ENCODE data around the gene TRIP11. TPM values are rescaled to one million over a fixed set of nuclear protein-coding genes. Genes with fewer than 3 reads are reported as not detected.
"Not testable (repeated sequence)": the region's sequence is repeated elsewhere in the genome, so short reads cannot be mapped to it uniquely, and the experiment has no call there.

Gene TRIP11
- 49.7 TPM for total RNA-seq
- long read RNA-seq, full-length matches to known transcripts, result 6 of 23 reads
- long read RNA-seq, partial matches to known transcripts, result 8 of 23 reads
- long read RNA-seq, other reads (novel, unspliced or antisense), result 9 of 23 reads

DNA sequence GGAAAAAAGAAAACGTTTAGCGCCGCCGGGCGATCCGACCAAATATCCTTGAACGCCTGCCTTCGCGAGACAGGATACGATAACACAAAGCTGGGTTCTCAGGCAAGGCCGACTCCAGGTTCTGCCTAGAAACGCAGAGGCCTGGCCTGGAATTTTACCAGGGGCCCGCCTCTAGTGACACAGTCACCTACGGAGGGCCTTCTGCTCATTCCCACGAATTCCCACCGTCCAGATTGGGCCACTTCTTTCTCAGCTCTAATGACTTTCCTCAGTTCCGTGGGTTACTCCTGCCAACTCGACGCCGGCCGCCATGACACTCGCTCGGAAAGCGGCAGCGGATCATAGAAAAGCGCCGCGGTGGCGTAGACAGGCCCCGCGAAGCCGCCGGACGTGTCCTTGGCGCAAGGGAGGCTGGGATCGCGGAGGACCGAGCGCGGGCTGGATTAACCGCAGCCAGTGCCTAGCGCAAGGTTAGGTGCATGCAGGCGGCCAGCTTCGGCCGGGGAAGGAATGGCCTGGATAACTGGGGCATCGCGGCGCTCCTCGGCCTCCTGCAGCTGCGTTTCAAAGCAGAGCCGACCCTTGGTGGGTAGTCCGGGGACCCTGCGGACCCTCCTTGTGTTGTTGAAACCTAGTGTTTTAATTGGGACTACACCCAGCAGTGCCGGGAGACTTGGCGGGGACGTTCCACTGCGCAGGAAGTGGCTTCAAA, at the start of gene TRIP11:
Gene TRIP11, minus strand, starts transcription at position 341 of the 712 bp plus-strand sequence. CDS start 374 bp downstream, outside the sequence.
- peak; percentile 94 for DNase-seq
- Histone ChIP-seq H3K4me3 (peak within 1 kb of the TSS; percentile 82), H3K27ac (replicated peaks) (peak within 1 kb of the TSS; percentile 99), H3K9me3 (replicated peaks) (no peaks in the 10 kb centered on the region), H3K36me3 (peaks cover 10% of the 10 kb centered on the region), H3K4me1 (peaks cover 66% of the 10 kb centered on the region), H3K27me3 (ENCODE audit: low read depth) (no peaks in the 10 kb centered on the region)
- TF ChIP-seq, protein P1, sequence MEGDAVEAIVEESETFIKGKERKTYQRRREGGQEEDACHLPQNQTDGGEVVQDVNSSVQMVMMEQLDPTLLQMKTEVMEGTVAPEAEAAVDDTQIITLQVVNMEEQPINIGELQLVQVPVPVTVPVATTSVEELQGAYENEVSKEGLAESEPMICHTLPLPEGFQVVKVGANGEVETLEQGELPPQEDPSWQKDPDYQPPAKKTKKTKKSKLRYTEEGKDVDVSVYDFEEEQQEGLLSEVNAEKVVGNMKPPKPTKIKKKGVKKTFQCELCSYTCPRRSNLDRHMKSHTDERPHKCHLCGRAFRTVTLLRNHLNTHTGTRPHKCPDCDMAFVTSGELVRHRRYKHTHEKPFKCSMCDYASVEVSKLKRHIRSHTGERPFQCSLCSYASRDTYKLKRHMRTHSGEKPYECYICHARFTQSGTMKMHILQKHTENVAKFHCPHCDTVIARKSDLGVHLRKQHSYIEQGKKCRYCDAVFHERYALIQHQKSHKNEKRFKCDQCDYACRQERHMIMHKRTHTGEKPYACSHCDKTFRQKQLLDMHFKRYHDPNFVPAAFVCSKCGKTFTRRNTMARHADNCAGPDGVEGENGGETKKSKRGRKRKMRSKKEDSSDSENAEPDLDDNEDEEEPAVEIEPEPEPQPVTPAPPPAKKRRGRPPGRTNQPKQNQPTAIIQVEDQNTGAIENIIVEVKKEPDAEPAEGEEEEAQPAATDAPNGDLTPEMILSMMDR (IDR thresholded peaks at IDR 0.05; ENCODE audit: borderline replicate concordance), result no peak
- intact Hi-C loops (cut with micrococcal nuclease), result no loop called here

DNA sequence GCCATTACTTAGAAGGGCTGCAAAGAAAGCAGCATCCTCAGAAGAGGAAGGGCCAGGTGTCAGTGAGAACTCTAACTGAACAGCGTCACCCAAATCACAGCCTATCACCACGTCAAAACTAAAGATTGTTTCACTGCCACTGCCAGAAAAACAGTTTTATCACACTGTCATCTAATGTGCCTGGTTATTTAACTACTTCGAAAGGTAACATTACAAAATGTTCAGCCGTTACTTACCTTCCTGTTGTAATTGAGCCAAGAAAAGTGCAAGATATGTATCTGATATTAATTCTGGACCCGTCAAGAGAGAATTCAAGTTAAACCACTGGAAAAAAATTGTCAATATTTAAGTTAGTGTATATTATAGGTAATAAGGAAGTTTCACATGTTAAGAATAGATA, 48.6 kb upstream of the TRIP11 start:
- no peaks in the 10 kb centered on the region for H3K4me1 ChIP-seq
- intact Hi-C loops (cut with micrococcal nuclease), result no loop called here
- TF ChIP-seq, protein P1 (IDR thresholded peaks at IDR 0.05; ENCODE audit: borderline replicate concordance), result no peak
- DNase-seq, result no peak
- H3K27ac ChIP-seq (replicated peaks), result no peak overlapping the region
- no peaks in the 10 kb centered on the region for H3K9me3 ChIP-seq (replicated peaks)
- peaks cover 86% of the 10 kb centered on the region for H3K36me3 ChIP-seq
- no peaks in the 10 kb centered on the region for H3K27me3 ChIP-seq (ENCODE audit: low read depth)
- no peak overlapping the region for H3K4me3 ChIP-seq

DNA sequence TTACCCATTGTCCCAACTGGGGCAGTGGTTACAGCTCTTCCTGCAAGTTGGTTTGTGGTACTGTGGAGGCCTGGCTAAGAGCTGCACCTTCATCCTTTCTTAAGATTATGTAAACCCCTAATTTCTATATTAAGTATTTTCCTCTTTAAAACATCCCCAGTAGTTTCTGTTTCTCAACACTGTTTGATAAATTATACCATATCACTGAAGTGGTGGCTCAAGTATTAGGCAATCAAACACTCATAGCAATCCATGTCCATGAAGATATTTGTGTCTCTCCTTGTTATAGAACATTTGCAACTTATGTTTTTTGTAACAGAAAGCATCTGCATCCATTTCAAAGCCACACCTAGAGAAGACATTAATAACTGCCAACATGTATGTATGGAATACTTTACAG, 34.7 kb upstream of the TRIP11 start:
- H3K9me3 ChIP-seq (replicated peaks), result no peaks in the 10 kb centered on the region
- DNase-seq, result no peak
- no peaks in the 10 kb centered on the region for H3K27me3 ChIP-seq (ENCODE audit: low read depth)
- TF ChIP-seq, protein P1 (IDR thresholded peaks at IDR 0.05; ENCODE audit: borderline replicate concordance), result no peak
- no peak overlapping the region for H3K27ac ChIP-seq (replicated peaks)
- intact Hi-C loops (cut with micrococcal nuclease), result no loop called here
- H3K4me1 ChIP-seq, result no peaks in the 10 kb centered on the region
- H3K36me3 ChIP-seq, result peaks cover 86% of the 10 kb centered on the region
- H3K4me3 ChIP-seq, result no peak overlapping the region

DNA sequence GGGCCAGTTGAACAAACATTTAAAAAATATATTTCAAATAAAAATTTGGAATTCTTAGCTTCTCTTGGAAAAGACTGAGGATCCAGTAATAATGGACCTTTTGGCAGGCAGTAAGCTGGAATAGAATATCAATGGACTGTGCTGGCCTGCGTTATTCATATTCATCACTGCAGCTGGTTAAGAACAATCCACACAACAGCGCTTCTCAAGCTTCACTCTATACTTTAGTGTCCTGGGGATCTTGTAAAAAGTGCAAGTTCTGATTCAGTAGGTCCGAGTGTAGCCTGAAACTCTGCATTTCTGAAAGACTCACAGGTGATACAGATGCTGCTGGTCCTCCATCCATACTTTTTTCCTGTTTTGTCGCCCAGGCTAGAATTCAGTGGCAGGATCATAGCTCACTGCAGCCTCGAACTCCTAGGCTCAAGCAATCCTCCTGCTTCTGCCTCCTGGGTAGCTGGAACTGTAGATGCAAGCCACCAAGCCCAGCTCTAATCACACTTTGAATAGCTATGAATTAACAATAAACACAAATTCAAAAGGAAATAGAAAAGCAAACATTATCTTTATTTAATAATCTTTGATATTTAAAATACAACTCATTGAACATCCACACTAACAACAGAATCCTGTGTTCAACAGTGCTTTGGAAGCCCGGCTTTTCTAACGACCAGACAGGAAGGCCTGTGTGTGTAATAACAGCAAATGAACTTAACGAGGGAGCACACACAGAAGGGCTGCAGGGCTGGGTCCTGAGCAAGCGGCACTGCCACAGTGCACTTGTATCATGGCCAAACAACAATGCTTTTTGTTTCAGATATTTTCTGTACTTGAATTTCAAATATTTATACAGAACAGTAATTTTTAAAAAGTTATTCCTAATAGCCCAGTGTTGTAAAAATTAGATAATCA, 18.4 kb upstream of the TRIP11 start:
- no peak for DNase-seq
- Histone ChIP-seq H3K9me3 (replicated peaks) (no peaks in the 10 kb centered on the region), H3K4me3 (no peak overlapping the region), H3K36me3 (peaks cover 7% of the 10 kb centered on the region), H3K27ac (replicated peaks) (no peak overlapping the region), H3K4me1 (no peaks in the 10 kb centered on the region), H3K27me3 (ENCODE audit: low read depth) (no peaks in the 10 kb centered on the region)
- intact Hi-C loops (cut with micrococcal nuclease), result no loop called here
- TF ChIP-seq, protein P1 (IDR thresholded peaks at IDR 0.05; ENCODE audit: borderline replicate concordance), result no peak

DNA sequence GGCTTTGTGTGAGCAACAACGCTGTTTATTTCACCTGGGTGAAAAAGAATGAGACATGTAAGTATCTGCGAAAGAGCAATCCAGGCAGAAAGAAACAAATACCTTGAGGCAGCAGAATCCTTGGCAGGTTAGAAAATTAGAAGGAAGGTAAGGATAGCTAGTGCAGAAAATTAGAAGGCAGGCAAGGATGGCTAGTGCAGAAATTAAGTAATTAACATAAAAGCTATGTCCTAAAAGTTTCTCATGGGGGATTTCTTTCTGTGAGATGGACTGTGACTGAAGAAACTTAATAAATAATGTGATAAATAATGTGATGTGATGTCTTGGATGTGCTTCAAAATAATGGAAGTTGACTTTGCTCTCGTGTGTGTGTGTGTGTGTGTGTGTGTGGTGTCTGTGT, 9.9 kb upstream of the TRIP11 start:
- intact Hi-C loops (cut with micrococcal nuclease), result no loop called here

DNA sequence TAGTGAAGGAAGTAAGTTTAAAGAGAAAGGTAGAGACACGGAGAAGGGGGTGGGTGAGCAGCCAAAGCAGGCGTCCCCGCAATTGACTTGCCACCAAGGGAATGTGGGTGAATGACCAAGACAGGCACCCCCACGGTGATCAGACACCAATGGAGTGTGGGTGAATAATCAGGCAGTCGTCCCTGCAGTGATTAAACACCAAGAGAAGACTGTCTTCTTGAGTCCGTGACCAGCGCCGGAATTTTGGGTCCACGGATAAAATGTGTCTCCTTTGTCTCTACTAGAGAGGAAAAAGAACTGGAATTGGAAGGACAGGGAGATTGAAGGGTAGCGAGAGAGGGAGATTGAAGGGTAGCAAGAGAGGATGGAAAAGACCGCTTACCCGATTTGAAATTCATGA, 9.4 kb upstream of the TRIP11 start:
- H3K27me3 ChIP-seq (ENCODE audit: low read depth); H3K27ac ChIP-seq (replicated peaks); H3K4me1 ChIP-seq; DNase-seq; intact Hi-C loops (cut with micrococcal nuclease); H3K9me3 ChIP-seq (replicated peaks); H3K4me3 ChIP-seq: not testable (repeated sequence)
- peaks cover 32% of the 10 kb centered on the region for H3K36me3 ChIP-seq

More for the DNA sequence above, 9.9 kb upstream of the TRIP11 start:
- H3K27ac ChIP-seq (replicated peaks), result no peak overlapping the region
- H3K4me3 ChIP-seq, result no peak overlapping the region
- TF ChIP-seq, protein P1 (IDR thresholded peaks at IDR 0.05; ENCODE audit: borderline replicate concordance), result no peak
- no peaks in the 10 kb centered on the region for H3K27me3 ChIP-seq (ENCODE audit: low read depth)
- H3K36me3 ChIP-seq, result peaks cover 32% of the 10 kb centered on the region
- H3K4me1 ChIP-seq, result no peaks in the 10 kb centered on the region
- peaks cover 5% of the 10 kb centered on the region for H3K9me3 ChIP-seq (replicated peaks)
- no peak for DNase-seq

DNA sequence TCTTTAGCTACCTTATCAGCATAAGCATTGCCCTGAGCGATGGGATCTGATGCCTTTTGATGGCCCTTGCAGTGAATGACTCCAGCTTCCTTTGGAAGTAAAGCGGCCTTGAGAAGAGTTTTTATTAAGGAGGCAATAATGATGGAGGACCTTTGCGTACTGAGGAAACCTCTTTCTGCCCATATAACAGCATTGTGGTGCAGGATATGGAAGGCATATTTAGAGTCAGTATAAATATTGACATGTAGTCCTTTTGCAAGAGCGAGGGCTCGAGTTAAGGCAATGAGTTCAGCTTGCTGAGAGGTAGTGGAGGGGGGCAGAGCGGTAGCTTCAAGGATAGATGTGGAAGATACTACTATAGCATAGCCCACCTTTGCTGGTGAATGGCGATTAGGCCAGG, 6.0 kb upstream of the TRIP11 start:
- H3K36me3 ChIP-seq, result peaks cover 38% of the 10 kb centered on the region
- intact Hi-C loops (cut with micrococcal nuclease), result not testable (repeated sequence)

DNA sequence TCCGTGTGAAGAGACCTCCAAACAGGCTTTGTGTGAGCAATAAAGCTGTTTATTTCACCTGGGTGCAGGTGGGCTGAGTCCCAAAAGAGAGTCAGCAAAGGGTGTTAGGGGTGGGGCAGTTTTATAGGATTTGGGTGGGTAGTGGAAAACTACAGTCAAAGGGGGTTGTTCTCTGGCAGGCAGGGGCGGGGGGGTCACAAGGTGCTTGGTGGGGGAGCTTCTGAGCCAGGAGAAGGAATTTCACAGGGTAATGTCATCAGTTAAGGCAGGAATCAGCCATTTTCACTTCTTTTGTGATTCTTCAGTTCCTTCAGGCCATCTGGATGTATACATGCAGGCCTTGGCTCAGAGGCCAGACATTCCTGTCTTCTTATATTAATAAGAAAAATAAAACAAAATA, 1.9 kb upstream of the TRIP11 start:
- H3K27me3 ChIP-seq (ENCODE audit: low read depth); DNase-seq; H3K9me3 ChIP-seq (replicated peaks); intact Hi-C loops (cut with micrococcal nuclease); H3K4me3 ChIP-seq; H3K27ac ChIP-seq (replicated peaks): not testable (repeated sequence)
- peaks cover 47% of the 10 kb centered on the region for H3K4me1 ChIP-seq
- peaks cover 22% of the 10 kb centered on the region for H3K36me3 ChIP-seq

More for the DNA sequence above, 6.0 kb upstream of the TRIP11 start:
- H3K27me3 ChIP-seq (ENCODE audit: low read depth); H3K27ac ChIP-seq (replicated peaks); DNase-seq; H3K9me3 ChIP-seq (replicated peaks); H3K4me3 ChIP-seq; H3K4me1 ChIP-seq: not testable (repeated sequence)
